Upper lobe of right lung (tissue), 1 donor: ENCODE data around the gene CAMTA1. TPM values are rescaled to one million over a fixed set of nuclear protein-coding genes. Genes with fewer than 3 reads are reported as not detected.

ENCODE experiments used
- ATAC-seq: fragments of 200-7000 bp; cut with Tn5 transposase; one replicate; pipeline ENCODE4 v1.9.1; 2020; ENCODE audit warnings: mild to moderate bottlenecking, moderate library complexity
- DNase-seq: peaks from one replicate; pipeline ENCODE4 v3.0.0-alpha.2; 2020
- H3K27ac ChIP-seq: fragments of 200-600 bp; one replicate; pipeline ENCODE4 v1.8.0; 2022
- H3K27me3 ChIP-seq: fragments of 200-600 bp; one replicate; pipeline ENCODE4 v1.8.0; 2022; ENCODE audit warnings: mild to moderate bottlenecking
- H3K36me3 ChIP-seq: fragments of 200-600 bp; one replicate; pipeline ENCODE4 v1.8.0; 2022
- H3K4me1 ChIP-seq: fragments of 200-600 bp; one replicate; pipeline ENCODE4 v1.8.0; 2022
- H3K4me3 ChIP-seq: fragments of 200-600 bp; one replicate; pipeline ENCODE4 v1.8.0; 2022; ENCODE audit warnings: mild to moderate bottlenecking
- H3K9me3 ChIP-seq: fragments of 200-600 bp; one replicate; pipeline ENCODE4 v1.8.0; 2022
- intact Hi-C: fragments of 100-400 bp; cut with DNase I; formaldehyde crosslinking; loops from one replicate; pipeline ENCODE4 v1.11.0; 2022
- total RNA-seq: library from RNA; stranded (reverse); fragmentation: NEBNext Ultra II Directional; extraction: Animal tissue kit (Norgen Biotek cat#: 25700); gene quantifications from one replicate; pipeline ENCODE4 v1.2.1, GENCODE V29; 2021
- TF ChIP-seq, protein P1 (sequence below): fragments of 200-600 bp; IDR thresholded peaks from one replicate; pipeline ENCODE4 v1.8.0; 2022; ENCODE audit warnings: antibody characterized with exemption
- donor health status: DM: no; HTN: yes; CAD: no; lungs with severe emphysema.

CAMTA1 gene
- total RNA-seq, 1 donor from 2014 or later = 63.4 TPM

DNA sequence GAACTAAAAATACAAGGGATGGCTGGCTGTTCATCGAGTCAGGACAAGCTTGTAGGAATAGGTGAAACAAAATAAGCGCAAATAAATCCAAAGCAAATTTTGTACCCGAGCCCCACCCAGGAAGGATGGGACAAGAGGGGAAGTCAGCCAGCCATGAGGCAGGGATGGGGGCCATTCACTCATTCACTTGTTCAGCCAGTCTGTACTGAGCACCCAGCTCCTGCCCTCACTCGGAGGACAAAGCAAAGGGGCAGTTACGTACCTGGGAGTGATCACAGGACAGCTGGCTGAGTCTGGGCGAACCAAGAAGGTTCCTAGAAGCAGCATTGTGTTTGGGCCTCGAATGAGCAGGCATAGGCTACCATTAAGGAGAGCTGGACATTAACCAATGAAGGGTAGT lies 891.9 kb downstream of the CAMTA1 start:
- TF ChIP-seq, protein P1, sequence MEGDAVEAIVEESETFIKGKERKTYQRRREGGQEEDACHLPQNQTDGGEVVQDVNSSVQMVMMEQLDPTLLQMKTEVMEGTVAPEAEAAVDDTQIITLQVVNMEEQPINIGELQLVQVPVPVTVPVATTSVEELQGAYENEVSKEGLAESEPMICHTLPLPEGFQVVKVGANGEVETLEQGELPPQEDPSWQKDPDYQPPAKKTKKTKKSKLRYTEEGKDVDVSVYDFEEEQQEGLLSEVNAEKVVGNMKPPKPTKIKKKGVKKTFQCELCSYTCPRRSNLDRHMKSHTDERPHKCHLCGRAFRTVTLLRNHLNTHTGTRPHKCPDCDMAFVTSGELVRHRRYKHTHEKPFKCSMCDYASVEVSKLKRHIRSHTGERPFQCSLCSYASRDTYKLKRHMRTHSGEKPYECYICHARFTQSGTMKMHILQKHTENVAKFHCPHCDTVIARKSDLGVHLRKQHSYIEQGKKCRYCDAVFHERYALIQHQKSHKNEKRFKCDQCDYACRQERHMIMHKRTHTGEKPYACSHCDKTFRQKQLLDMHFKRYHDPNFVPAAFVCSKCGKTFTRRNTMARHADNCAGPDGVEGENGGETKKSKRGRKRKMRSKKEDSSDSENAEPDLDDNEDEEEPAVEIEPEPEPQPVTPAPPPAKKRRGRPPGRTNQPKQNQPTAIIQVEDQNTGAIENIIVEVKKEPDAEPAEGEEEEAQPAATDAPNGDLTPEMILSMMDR = no peak
- intact Hi-C loops = no loop called here
- no peaks in the 10 kb centered on the region for H3K36me3 ChIP-seq
- ATAC-seq (no peak), DNase-seq (no peak)
- H3K4me3 ChIP-seq = no peak overlapping the region
- H3K9me3 ChIP-seq = no peaks in the 10 kb centered on the region
- H3K4me1 ChIP-seq = peaks cover 5% of the 10 kb centered on the region
- no peak overlapping the region for H3K27ac ChIP-seq
- H3K27me3 ChIP-seq = no peaks in the 10 kb centered on the region

DNA sequence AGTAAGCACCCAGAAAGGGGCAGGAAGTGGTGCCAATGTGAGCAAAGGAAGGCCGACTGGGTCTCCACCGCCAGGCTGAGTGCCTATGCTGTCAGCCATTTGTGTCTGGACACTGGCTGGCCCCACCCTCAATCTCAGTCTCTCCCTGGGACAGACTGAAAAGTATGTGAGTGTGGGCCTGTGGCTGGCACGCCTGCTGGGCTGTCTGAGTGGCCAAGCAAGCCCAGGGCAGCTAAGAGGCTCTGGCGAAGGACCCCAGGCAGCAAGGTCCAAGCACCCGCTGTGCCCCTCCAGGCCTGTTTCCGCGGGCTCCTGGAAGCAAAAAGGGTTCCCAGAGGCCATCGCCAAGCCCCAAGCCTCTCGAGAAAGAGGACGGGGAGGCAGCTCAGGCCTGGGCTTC lies 892.6 kb downstream of the CAMTA1 start:
- DNase-seq = no peak
- H3K4me1 ChIP-seq = peaks cover 5% of the 10 kb centered on the region
- intact Hi-C loops = no loop called here

DNA sequence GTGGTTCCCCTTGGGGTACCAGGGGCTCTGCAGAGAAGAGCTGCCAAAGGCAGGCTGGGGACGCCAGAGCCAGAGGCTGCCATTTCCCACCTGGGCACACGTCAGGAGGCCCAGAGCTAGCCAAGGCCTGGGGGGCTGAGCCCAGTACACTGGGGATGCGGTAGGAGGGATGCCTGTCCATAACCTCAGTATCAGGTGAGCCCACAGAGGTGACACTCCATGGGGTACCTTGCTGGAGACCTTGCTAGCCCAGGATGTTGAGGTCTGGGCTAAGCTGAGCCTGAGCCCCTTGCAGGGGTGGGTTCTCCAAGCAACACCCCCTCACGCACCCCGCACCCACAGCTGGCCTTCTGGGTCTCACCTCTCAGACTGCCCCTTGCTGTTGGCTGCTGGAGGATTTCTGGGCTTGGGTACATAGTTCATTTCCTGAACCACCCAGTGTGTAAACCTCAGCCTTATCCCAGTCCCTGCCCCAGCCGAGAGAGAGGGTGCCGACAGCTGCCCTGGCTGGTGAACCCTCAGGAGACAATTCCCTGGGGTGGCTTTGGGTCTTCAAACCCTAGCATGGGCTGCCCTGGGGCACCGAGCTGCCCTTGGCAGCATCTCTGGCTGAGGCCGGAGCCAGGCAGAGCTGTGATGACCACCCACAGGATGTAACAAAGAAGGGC lies 893.4 kb downstream of the CAMTA1 start:
- DNase-seq = no peak
- H3K36me3 ChIP-seq = no peaks in the 10 kb centered on the region
- no peaks in the 10 kb centered on the region for H3K9me3 ChIP-seq
- no peak overlapping the region for H3K4me3 ChIP-seq
- no peak for ATAC-seq
- H3K4me1 ChIP-seq = peaks cover 5% of the 10 kb centered on the region
- no peak overlapping the region for H3K27ac ChIP-seq
- TF ChIP-seq, protein P1 = no peak
- no peaks in the 10 kb centered on the region for H3K27me3 ChIP-seq
- intact Hi-C loops = no loop called here

More for the DNA sequence above, 892.6 kb downstream of the CAMTA1 start:
- Histone ChIP-seq H3K36me3 (no peaks in the 10 kb centered on the region), H3K4me3 (no peak overlapping the region), H3K9me3 (no peaks in the 10 kb centered on the region), H3K27ac (no peak overlapping the region), H3K27me3 (no peaks in the 10 kb centered on the region)
- TF ChIP-seq, protein P1 = no peak
- no peak for ATAC-seq

DNA sequence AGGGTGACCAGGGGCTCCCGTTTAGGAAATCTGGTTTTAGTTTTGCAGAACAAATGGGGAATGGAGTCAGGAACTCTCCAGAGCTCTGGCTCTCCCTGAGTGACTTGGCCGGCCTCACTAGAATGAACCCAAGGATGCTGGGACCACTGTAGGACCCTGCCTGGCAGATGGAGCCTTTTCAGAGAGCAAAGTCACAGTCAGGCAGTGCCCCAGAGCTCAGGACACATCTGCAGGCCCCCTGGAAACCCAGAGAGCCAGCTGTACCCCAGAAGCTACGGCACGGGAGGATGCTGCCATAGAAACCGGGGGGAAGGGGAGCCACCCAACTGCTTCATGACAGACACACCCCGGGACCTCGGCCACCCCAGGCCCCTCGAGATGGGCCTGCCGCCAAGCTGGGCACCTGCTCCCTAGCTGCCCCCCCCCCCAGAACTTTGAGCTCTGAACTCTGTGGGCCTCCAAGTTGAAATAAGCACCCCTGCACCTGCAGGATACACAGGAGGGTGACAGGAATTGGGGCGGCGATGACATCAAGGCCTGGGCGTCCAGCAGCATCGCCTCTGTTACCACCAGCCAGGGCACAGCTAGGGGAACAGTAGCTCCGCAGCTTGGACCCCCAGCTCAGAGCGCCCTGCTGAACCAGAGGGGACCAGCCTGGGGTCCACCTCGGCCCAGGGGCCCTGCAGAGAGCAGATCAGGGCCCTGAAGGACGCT lies 894.1 kb downstream of the CAMTA1 start:
- TF ChIP-seq, protein P1 = no peak
- Histone ChIP-seq H3K9me3 (no peaks in the 10 kb centered on the region), H3K36me3 (no peaks in the 10 kb centered on the region), H3K27me3 (no peaks in the 10 kb centered on the region), H3K4me3 (peak overlapping the region; percentile 85), H3K27ac (peak overlapping the region; percentile 68), H3K4me1 (peaks cover 5% of the 10 kb centered on the region)
- intact Hi-C loops = no loop called here
- no peak for ATAC-seq
- no peak for DNase-seq

DNA sequence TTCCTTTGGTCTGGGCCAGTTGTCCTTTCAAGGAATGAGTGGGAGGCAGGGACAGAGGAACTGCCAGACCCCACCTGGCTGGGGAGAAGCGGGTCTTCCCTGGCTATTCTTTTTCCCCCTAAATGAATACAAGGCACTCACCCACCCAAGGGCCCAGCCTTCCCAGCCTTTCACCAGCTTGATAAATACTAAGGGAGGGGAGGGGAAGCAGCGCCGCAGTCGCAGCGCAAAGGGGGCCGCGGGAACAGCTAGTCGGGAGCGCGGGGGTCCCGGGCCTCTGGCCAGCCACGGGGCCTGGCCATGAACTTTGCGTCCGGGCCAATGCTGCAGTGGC lies 894.6 kb downstream of the CAMTA1 start:
- ATAC-seq (no peak), DNase-seq (no peak)
- Histone ChIP-seq H3K9me3 (no peaks in the 10 kb centered on the region), H3K27ac (peak overlapping the region; percentile 68), H3K4me3 (peak overlapping the region; percentile 85), H3K4me1 (peaks cover 5% of the 10 kb centered on the region), H3K27me3 (no peaks in the 10 kb centered on the region), H3K36me3 (no peaks in the 10 kb centered on the region)
- intact Hi-C loops = no loop called here
- TF ChIP-seq, protein P1 = no peak
